Measurements from ENCODE around the gene PLEKHA1.

The PLEKHA1 gene

DNA sequence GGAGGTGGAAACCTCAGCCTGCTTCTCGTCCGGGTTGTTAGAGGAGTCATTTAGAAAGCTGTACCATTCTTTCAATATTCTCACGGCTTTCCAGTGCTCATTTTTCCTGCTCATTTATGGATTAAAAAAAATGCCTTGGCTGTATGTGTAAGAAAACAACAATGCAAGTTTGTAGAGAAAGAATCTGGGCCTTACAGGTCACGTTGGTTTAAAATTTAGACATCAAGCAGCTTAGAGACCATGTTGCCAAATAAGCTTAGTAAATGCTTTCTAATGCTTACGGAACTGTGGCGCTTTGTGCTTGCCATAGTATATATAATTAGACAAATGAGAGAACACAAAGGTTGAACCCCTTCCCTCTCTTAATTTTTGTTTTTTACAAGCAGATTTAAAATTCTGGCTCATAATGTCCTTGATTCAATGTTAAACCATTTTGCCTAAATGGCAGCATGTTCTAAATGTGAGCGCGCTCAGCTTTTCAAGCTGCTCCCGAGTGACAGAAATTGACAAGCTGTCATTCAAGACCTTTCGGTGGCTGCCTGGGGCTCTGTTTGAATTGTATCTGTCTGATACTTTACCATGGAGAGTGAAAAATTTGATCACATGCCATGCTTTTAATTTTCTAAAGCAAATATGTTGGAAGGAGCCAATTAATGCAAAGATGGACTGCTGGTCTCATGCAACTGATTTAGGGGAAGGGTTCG, 81.0 kb downstream of the PLEKHA1 start:
- H3K4me3 ChIP-seq (ENCODE audit: low read depth, low read length), result no peak overlapping the region
- TF ChIP-seq, protein P1, sequence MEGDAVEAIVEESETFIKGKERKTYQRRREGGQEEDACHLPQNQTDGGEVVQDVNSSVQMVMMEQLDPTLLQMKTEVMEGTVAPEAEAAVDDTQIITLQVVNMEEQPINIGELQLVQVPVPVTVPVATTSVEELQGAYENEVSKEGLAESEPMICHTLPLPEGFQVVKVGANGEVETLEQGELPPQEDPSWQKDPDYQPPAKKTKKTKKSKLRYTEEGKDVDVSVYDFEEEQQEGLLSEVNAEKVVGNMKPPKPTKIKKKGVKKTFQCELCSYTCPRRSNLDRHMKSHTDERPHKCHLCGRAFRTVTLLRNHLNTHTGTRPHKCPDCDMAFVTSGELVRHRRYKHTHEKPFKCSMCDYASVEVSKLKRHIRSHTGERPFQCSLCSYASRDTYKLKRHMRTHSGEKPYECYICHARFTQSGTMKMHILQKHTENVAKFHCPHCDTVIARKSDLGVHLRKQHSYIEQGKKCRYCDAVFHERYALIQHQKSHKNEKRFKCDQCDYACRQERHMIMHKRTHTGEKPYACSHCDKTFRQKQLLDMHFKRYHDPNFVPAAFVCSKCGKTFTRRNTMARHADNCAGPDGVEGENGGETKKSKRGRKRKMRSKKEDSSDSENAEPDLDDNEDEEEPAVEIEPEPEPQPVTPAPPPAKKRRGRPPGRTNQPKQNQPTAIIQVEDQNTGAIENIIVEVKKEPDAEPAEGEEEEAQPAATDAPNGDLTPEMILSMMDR (IDR thresholded peaks at IDR 0.05; ENCODE audit: low read depth, low read length, missing control alignments), result no peak
- DNase-seq (ENCODE audit: low read depth), result no peak

DNA sequence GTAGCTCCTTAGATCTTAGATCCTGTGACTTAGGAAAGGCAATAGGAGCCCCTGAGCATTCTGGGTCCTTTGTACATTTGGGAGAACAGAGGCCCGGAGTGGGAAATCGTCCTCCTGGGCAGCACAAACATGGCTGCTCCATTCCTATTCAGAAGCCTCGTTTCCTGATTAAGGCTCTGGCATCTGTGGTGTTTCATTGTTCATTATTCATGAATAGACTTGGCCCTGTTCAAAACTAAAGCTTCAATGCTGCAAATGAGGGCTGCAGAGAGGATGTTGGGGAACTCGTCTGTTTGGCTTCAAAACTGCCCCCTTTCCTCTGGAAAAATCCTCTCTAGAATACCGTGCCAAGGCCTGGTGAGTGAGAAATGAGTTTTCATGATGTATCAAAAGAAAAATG, 83.4 kb downstream of the PLEKHA1 start:
- TF ChIP-seq, protein P1 (IDR thresholded peaks at IDR 0.05; ENCODE audit: low read depth, low read length, missing control alignments), result no peak
- DNase-seq (ENCODE audit: low read depth), result no peak
- H3K4me3 ChIP-seq (ENCODE audit: low read depth, low read length), result no peak overlapping the region

- TF ChIP-seq, protein P1 (IDR thresholded peaks at IDR 0.05; ENCODE audit: low read depth, low read length, missing control alignments), result no peak
- DNase-seq (ENCODE audit: low read depth), result no peak
- no peak overlapping the region for H3K4me3 ChIP-seq (ENCODE audit: low read depth, low read length)
These were observed 84.2 kb downstream of the PLEKHA1 start for GRCh38 chr10:122458693-122459092.

- no peak overlapping the region for H3K4me3 ChIP-seq (ENCODE audit: low read depth, low read length)
- TF ChIP-seq, protein P1 (IDR thresholded peaks at IDR 0.05; ENCODE audit: low read depth, low read length, missing control alignments), result no peak
- DNase-seq (ENCODE audit: low read depth), result no peak
These were observed 85.2 kb downstream of the PLEKHA1 start for GRCh38 chr10:122459561-122460273.

GRCh38 chr10:122460891-122461293, 86.4 kb downstream of the PLEKHA1 start:
- no peak for DNase-seq (ENCODE audit: low read depth)
- TF ChIP-seq, protein P1 (IDR thresholded peaks at IDR 0.05; ENCODE audit: low read depth, low read length, missing control alignments), result no peak
- no peak overlapping the region for H3K4me3 ChIP-seq (ENCODE audit: low read depth, low read length)

DNA sequence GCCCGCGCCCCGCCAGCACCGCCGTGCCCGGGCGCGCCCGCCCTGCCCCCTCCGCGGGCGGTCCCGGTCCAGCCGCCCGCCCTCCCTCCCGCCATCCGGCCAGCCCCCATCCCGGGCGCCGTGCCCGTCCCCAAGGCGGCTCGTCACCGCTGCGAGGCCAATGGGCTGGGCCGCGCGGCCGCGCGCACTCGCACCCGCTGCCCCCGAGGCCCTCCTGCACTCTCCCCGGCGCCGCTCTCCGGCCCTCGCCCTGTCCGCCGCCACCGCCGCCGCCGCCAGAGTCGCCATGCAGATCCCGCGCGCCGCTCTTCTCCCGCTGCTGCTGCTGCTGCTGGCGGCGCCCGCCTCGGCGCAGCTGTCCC, 86.8 kb downstream of the PLEKHA1 start, which contains the start of gene HTRA1:
Gene HTRA1, plus strand, starts transcription at position 187 of the 362 bp plus-strand sequence. Its CDS starts 100 bp downstream, at position 287.
- no peak for DNase-seq (ENCODE audit: low read depth)

More for the DNA sequence above, 86.8 kb downstream of the PLEKHA1 start, which contains the start of gene HTRA1:
- TF ChIP-seq, protein P1 (IDR thresholded peaks at IDR 0.05; ENCODE audit: low read depth, low read length, missing control alignments), result no peak
- no peak within 1 kb of the TSS for H3K4me3 ChIP-seq (ENCODE audit: low read depth, low read length)

Data from GM12864 (cell line).